GM21529 (cell line): ENCODE results near the gene CELA2A.
"Not testable (repeated sequence)": the region's sequence is repeated elsewhere in the genome, so short reads cannot be mapped to it uniquely, and the experiment has no call there.

Experiments used
- ATAC-seq: cut with Tn5 transposase; IDR thresholded peaks from one replicate; pipeline ENCODE4 v1.9.1; 2021; ENCODE audit not compliant: unreplicated experiment

Gene CELA2A

DNA sequence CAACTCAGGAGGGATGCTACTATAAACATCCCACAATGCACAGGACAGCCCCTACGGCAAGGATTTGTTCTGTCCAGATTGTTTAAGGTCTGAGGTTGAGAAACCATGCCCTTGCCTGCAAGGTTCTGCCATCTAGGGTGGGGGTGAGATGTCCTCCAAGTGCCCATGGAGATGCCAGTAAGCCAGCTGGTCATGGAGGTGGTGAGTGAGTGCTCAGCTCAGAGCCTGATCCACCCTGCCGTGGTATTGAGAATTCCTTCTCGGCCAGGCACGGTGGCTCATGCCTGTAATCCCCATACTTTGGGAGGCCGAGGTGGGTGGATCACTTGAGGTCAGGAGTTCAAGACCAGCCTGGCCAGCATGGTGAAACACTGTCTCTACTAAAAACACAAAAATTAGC is 31.6 kb upstream of the CELA2A start:
- ATAC-seq, result no peak

DNA sequence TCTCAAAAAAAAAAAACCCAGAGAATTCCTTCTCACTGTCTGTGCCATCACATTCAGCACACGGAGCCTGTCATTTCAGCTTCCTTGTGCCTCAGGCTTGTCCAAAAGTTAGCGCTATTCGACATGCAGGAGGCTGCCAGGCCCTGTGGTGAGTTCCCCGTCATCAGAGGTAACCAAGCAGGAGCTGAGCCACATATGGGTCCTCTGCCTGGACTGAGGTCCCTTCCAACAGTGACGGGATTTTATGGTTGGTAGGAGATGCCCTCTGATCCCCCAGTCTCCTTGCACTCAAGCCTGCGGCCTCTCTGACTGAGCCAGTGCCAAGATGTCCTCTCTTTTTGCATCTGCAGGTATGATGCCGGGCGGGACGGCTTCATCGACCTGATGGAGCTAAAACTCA is 31.0 kb upstream of the CELA2A start:
- no peak for ATAC-seq

DNA sequence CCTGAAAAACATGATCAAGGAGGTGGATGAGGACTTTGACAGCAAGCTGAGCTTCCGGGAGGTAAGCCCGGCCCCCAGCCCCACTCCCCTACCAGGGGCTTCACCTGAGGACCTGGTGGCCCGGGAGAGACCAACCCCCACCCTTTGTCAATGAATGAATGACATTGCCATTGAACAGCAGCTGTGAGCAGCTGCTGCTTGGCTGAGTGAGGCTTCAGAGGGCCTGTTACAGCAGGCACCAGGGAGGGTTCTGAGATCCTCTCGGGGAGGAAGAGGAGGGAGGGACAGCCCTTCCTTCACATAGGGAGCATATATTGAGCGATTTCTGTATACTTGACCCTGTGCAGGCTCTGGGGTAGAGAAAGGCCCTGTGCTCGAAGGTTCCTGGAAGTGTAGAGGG is 30.6 kb upstream of the CELA2A start:
- ATAC-seq, result no peak

DNA sequence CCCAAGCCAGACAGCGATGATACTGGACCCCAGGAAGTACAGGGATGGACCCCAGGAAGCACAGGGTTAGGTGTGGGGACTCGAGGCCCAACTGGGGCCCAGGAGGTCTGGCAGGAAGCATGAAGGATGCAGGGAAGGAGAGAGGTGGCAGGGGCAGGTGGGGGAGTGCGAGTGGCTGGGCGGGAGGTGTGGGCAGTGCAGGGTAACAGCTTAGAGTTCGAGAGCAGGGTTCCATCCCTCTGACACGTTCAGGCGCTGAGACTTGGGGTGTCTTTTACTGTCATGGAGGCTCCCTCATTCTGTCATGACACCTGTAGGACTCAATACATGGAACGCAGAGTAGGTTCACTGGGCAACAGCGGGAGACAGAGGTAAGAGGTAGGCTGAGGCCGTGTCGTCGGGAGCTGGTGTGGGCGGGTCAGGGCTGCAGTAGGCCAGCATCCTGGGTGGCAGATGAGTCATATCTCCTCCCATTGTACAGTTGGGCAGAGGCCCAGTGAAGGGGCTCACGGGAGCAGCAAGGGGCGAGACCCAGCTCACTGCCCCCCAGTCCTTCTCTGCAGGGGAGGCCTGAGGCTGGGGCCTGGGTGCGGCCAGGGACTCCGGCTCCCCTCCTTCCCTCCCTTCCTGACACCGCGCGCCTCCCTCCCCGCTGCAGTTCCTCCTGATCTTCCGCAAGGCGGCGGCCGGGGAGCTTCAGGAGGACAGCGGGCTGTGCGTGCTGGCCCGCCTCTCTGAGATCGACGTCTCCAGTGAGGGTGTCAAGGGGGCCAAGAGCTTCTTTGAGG is 29.8 kb upstream of the CELA2A start:
- no peak for ATAC-seq

DNA sequence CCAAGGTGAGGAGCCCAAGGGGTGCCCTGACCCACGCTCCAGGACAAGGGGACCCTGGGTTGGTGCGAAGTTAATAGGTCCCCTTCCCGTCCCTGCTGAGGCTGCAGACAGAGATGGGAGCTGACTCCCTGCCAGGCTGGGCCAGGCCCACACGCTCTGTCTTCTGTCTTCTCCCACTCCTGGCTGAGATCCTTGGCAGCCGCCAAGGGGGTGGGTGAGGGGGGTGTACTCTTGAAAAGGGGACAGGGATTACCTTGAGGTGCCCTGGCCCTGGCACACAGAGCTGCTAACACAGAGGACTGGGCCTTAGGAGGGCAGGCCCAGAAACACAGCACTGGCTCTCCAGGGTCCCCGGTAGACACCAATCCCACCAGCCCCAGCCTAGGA is 29.3 kb upstream of the CELA2A start:
- ATAC-seq, result no peak

DNA sequence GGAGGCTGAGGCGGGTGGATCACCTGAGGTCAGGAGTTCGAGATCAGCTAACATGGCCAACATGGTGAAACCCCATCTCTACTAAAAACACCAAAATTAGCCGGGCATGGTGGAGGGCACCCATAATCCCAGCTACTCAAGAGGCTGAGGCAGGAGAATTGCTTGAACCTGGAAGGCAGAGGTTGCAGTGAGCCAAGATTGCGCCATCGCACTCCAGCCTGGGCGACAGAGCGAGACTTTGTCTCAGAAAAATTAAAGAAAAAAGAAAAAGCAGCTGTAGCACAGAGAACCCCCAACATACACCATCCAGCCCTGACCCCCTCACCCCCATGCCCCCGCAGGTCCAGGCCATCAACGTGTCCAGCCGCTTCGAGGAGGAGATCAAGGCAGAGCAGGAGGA is 28.3 kb upstream of the CELA2A start:
- not testable (repeated sequence) for ATAC-seq

DNA sequence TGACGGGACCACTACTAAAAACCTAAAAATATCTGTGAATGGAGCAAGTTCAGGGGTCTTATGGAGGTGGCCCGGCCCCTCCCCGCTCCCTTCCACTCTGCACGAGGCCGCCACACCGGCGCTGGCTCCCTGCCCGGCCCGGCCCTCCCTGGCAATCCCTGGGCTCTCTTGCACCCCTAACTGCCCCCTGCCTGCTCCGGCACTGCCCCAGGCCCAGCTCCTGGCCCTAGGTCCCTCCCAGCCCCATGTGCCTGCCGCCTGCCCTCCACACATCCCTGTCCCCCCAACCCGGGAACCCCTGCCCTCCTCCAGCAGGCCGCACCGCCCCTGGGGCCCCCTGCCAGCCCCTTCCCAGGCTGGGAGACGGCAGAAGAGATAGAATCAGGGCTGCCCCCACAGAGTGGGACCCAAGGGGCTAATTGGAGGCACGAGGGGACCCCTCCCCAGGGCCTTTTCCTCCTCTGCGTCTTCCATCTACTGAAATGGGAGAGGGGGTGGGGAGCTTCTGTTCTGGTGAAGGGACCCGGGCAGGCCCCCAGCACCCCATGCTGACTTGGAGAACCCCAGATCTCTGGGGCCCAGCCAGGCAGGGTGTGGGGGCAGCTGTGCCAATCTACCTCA is 27.6 kb upstream of the CELA2A start:
- no peak for ATAC-seq

DNA sequence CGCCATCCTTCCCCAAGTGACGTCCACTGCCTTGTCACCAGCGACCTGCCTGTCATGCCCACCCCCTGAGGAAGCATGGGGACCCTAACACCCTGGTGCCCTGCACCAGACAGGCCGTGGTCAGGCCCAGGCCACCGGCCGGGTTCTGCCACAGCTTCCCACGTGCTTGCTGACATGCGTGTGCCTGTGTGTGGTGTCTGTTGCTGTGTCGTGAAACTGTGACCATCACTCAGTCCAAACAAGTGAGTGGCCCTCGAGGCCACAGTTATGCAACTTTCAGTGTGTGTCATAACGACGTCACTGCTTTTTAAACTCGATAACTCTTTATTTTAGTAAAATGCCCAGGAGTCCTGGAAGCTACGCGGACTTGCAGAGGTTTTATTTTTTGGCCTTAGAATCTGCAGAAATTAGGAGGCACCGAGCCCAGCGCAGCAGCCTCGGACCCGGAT is 26.8 kb upstream of the CELA2A start:
- no peak for ATAC-seq

DNA sequence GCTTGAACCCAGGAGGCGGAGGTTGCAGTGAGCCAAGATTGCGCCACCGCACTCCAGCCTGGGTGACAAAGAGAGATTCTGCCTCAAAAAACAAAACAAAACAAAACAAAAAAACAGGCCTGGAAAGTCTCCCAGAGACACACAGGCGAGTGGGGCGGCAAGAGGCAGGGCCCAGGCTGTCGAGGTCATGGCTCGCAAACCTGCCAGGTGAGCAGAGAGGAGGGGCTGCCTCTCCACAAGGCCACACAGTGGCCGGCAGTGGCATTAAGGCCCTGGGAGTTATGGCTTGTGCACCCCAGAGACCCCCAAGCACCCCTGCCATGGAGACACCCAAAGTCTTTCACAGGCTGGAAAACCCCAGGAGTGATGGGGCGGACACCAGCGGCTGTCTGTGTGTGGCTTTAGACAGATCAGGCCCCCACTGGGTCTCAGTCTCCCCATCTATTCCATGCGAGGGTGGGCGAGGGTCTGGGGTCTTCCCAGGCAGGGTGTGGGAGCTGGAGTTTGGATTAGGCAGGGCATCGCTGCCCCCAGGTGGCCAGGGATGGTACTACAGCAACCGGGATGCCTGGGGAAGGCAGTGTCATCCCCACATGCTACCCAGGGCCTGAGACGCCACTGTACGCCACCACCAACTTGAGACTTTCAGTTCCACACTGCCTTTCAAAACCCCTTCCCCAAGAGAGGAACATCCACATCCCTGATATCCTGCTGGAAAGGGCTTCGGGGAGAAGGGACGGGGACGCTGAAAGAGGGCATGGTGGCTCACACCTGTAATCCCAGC is 25.6 kb upstream of the CELA2A start:
- no peak for ATAC-seq

DNA sequence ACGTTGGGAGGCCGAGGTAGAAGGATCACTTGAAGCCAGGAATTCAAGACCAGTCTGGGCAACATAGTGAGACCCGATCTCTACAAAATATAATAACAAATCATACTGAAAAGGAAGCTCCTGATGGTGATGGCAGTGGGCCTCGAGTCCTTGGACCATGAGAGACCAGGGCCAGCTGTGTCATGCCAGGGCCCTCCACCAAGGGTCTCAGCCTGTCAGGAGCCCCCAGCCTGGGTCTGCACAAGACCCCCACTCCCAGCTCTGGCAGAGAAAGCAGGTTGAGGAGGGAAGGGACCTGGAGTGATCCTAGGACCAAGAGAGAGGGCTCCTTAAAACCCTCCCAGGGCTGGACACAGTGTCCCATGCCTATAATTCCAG is 25.0 kb upstream of the CELA2A start:
- ATAC-seq, result no peak

DNA sequence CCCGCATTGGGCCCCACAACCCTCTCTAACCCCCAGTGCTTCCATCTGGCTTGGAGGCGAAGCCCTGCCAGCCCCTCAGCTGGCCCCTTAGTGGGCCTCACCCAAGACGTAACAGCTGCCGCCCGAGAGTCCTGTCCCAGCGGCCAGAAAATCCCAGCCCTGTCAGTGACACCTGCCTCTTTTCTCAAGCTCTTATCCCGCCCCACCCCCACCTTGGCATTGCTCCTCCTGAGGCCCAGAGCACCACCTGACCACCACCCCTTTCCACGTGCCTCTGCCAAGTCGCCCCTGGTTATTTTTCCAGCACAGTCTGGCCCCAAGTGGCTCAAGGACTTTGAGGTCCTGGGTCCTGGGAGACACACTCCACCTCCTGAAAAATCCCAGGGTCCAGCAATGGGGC is 24.2 kb upstream of the CELA2A start:
- no peak for ATAC-seq

DNA sequence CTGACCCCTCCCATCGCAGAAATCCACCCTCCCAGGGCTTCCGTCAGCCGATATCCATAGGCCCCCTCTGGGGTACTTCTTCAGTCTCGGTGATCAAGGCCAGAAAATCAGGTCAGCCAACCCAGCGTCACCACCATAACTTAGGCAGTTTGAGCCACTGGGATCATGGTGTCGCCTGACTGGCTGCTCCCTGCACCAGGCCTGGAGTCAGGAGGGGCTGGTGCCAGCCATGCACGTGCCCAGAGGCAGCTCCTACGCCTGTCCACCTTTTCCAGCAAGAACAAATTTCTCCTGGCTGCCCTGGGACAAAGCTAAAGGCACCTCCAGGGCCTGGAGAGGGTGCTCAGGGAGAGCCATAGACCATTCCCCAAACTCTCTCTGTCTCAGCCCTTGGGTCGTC is 23.1 kb upstream of the CELA2A start:
- no peak for ATAC-seq

DNA sequence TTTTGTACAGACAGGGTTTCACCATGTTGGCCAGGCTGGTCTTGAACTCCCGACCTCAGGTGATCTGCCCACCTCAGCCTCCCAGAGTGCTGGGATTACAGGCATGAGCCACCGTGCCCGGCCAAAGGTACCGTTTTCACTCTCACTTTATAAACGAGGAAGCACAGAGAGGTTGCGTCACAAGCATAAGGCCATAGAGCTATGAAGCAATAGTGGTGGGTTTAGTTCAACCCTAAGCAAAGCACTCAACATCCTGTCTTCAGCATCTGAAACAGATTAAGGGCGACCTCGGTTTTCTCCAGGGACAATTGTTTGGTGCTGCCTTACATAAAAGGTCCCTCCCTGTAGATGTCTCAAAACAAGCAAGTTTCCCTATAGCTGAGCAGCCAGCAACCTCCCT is 21.8 kb upstream of the CELA2A start:
- not testable (repeated sequence) for ATAC-seq

DNA sequence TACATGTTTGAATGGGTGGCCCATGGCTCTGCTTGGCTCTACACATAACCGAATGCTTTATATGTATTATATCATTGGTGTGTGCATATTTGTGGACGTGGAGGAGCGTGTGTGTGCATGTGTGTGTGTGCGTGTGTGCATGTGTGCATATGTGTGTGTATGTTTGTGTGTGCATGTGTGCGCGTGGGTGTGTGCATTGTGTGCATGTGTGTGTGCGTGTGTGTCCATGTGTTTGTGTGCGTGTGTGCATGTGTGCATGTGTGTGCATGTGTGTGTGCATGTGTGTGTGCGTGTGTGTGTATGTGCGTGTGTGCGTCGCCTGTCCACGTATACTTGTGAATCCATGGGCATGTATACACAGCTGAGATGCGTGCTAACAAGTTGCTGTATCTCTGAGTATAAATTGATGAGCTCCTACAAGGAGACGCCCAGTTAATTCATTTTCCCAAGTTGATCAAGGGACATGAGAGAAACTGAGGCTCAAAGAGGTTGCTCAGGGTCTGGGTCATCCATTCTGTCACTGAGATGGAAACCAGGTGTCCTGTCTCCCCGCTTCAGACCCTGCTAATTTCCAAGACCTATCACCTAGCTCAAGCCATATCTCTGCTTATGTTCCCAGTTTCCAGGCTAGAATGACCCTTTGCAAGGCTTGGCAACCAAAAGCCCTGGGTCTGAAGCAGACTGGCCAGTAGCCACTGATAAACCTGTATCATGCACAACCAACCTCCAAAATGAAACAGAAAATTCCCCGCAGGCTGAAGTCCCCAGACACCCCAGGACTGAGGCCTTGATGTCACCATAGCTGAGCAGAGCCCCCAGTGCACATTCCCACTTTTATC is 21.1 kb upstream of the CELA2A start:
- no peak for ATAC-seq

DNA sequence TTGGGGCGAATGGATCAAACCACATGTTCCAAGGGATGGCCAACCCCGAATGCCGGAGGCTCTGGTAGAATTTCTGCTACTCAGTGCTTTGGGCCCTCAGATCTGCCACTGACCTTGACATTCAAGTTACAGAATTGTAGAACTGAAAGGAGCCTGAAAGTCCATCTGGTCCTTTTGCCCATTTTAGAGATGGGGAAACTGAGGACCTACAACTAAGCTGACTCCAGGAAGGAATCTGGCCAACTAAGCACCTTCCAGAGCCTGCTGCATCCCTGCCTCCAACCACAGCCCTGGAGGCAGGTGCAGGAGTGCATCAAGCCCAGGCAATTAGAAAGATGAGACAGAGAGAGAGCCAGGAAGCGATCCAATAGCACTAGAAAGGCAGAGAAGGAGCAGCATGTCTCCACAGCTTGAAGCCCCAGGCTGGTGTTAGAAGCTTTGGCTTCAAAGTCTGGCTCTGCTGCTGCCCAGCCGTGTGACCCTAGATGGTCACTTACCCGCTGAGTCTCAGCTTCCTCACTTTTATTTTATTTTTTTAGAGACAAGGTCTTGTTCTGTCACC is 19.6 kb upstream of the CELA2A start:
- ATAC-seq, result no peak

DNA sequence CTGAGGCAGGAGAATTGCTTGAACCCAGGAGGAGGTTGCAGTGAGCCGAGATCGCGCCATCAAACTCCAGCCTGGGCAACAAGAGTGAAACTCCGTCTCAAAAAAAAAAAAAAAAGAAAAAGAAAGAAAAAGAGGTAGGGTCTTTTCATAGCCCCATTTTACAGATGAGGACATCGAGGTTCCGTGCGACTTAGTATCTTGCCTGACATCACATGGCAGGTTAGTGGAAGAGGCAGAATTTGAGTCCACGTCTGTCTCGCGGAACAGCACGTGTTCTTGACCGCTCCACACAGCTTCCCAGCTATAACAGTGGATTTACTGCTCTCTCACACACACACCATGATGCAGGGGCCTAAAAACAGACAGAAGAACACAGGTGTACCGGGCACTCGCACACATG is 17.2 kb upstream of the CELA2A start:
- ATAC-seq, result no peak

DNA sequence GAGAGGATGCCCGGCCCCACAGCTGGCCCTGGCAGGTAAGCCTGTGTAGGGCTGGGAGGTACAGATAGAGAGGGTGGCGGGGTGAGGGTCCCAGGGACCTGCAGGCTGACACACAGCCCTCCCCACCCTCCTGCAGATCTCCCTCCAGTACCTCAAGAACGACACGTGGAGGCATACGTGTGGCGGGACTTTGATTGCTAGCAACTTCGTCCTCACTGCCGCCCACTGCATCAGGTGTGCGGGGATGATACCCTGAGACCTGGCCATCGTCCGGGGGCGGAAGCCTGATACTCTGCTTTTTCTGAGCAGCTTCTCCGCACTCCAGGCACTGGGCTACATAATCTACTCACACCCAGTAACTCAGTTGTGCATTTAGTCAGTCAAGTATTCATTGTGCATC is 16.2 kb upstream of the CELA2A start:
- no peak for ATAC-seq

DNA sequence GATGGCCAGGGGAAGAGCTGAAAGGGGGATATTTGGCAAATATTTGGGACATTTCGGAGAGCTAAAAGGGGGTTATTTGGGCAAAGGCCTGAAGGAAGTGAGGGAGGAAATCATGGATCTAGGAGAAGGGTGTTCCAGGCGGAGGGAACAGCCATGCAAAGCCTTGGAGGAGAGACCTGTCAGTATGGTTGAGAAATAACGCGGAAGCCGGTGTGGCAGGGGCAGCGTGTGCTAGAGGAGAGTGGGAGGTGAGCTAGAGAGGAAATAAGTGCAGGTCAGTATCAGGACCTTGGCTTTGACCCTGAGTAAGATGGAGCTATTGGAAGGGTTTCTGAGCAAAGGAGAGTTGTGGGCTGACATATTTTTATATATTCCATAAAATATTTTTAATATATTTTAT is 15.3 kb upstream of the CELA2A start:
- no peak for ATAC-seq

DNA sequence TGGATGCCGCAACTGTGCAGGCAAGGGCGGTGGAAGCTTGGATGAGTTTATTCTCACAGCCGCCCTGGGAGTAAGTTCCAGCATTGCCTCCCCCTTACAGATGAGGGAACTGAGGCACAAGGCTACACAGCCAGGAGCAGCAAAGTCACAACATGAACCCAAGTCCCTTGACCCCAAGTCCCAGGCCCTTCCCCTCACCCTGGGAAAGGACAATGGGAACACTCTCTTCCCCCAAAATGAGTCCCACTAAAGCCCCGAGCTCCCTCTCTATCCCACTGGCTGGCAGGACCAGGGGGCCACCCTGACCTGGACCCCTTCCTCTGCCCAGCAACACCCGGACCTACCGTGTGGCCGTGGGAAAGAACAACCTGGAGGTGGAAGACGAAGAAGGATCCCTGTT is 14.4 kb upstream of the CELA2A start:
- no peak for ATAC-seq

DNA sequence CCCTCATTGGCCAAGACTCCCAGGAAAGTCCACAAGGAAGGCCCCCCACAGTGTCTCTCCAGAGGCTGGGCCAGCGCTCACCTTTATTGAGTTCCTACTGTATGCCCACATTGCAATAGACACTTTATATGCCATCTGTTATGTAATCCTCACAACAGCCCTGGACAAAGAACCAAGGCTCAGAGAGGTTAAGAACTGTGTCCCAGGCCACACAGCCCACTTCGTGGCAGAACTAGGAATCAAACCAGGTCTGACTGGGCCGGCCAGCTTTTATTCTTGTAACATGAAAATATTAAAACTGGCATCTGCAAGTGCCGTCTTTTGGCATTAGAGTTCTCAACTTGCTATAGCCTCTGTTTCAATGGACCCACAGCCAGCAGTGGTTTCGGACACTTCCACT is 13.8 kb upstream of the CELA2A start:
- ATAC-seq, result no peak

DNA sequence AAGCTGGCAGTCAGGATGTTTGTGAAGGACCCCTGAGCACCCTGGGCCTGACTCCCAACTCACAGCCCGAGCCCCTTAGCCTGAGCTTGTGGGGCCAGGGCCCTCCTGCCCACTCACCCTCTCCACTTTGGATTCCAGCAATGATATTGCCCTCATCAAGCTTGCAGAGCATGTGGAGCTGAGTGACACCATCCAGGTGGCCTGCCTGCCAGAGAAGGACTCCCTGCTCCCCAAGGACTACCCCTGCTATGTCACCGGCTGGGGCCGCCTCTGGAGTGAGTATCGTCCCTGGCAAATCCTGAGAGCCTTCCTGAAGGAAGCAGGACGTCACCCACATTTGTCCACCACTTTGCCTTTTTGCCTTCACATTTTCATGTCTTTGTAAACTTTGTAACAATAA is 13.3 kb upstream of the CELA2A start:
- no peak for ATAC-seq
